ENCODE results near the gene CTRB1. TPM values are rescaled to one million over a fixed set of nuclear protein-coding genes. Genes with fewer than 3 reads are reported as not detected.
"Not testable (repeated sequence)": the region's sequence is repeated elsewhere in the genome, so short reads cannot be mapped to it uniquely, and the experiment has no call there.

CTRB1 gene
- total RNA-seq, 2 experiments from 2014 or later = not detected

- no peaks in the 10 kb centered on the region for H3K27me3 Mint-ChIP-seq
- CTCF ChIA-PET = interaction anchor here (0.9 kb wide), 1 partner anchor 147 kb away, joined by 4 read pairs; no protein-coding TSS in a partner anchor
- H3K9me3 Mint-ChIP-seq = no peaks in the 10 kb centered on the region
- H3K36me3 Mint-ChIP-seq = no peaks in the 10 kb centered on the region
- peaks cover 2% of the 10 kb centered on the region for H3K4me1 Mint-ChIP-seq (ENCODE audit: low read depth)
- H3K4me3 Mint-ChIP-seq = no peak overlapping the region
- DNase-seq = no peak
- intact Hi-C loops (cut with micrococcal nuclease) = loop anchor here (10.0 kb wide), 2 partner anchors 227 to 527 kb away; partner anchors contain the start of gene TMEM170A
- POLR2A ChIA-PET = no interaction called here
- no peak overlapping the region for H3K27ac Mint-ChIP-seq
Measured at GRCh38 chr16:75238132-75238852, 19.5 kb downstream of the CTRB1 start.

DNA sequence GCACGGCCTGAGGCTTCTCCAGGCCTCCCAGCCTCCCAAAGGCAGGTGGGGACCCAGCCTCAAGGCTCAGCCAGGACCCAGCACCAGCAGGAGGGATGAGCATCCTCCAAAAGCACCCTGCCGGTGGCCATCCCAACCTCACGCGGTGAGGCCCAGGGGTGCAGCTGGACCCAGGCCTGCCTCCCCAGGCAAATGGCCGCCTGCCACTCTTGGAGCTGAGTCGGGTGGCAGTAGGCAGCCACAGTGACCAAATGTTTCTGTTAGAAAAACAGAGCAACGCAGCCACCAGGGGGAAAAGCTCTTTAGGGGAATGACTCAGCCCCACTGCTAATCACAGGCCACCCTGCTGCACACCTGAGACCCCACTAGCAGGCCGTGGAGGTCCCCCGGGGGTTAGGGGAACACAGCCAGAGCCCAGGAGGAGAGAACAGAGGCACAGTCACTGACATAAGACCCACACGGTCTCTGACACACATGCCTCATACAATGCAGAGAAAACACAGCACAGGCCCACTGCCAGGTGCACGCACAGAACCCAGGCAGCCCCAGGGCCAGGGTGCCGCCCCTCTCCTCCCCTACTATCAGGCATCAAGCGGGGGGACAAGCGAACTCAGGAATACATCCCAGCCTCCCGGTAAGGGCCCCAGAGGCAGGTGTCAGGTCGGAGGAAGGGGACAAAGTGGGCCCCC lies 20.2 kb downstream of the CTRB1 start:
- POLR2A ChIA-PET = no interaction called here
- no peaks in the 10 kb centered on the region for H3K27me3 Mint-ChIP-seq
- H3K9me3 Mint-ChIP-seq = no peaks in the 10 kb centered on the region
- intact Hi-C loops (cut with micrococcal nuclease) = loop anchor here (10.0 kb wide), 2 partner anchors 226 to 526 kb away; partner anchors contain the start of gene TMEM170A
- no peak overlapping the region for H3K4me3 Mint-ChIP-seq
- no peak overlapping the region for H3K27ac Mint-ChIP-seq
- H3K4me1 Mint-ChIP-seq (ENCODE audit: low read depth) = no peaks in the 10 kb centered on the region
- CTCF ChIA-PET = interaction anchor here (0.9 kb wide), 1 partner anchor 146 kb away, joined by 4 read pairs; no protein-coding TSS in a partner anchor
- no peak for DNase-seq
- no peaks in the 10 kb centered on the region for H3K36me3 Mint-ChIP-seq

DNA sequence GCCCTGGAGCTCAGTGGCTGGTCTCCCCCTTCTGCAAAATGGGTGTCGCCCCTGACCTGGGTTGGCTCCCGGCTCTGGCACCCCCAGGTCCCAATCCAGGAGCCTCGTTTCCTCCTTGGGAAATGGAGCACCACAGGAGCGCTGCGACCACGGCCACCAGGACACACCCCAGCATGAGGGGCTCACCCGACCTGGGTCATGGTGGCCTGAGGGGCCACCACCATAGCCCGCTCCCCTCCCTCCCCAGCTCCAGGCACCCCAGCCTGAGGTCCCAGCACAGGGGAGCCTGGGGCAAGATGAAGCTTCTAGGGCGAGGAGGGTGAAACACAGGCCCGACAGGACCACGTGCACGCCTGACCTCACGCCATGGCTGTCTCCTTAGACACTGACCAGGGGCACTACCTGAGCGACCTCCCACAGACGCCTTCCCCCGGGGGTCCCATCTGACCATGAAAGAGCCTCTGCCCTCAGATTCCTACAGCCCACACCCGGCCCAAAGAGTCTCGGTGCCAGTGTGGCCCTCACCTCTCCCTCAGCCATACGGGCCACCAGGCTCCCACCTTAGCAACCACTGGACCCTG lies 20.8 kb downstream of the CTRB1 start:
- no peaks in the 10 kb centered on the region for H3K4me1 Mint-ChIP-seq (ENCODE audit: low read depth)
- no peak overlapping the region for H3K4me3 Mint-ChIP-seq
- no peak for DNase-seq
- no peak overlapping the region for H3K27ac Mint-ChIP-seq
- CTCF ChIA-PET = interaction anchor here (0.9 kb wide), 1 partner anchor 146 kb away, joined by 4 read pairs; no protein-coding TSS in a partner anchor
- H3K36me3 Mint-ChIP-seq = no peaks in the 10 kb centered on the region
- POLR2A ChIA-PET = no interaction called here
- intact Hi-C loops (cut with micrococcal nuclease) = loop anchor here (10.0 kb wide), 2 partner anchors 225 to 525 kb away; partner anchors contain the start of gene TMEM170A
- H3K27me3 Mint-ChIP-seq = no peaks in the 10 kb centered on the region
- no peaks in the 10 kb centered on the region for H3K9me3 Mint-ChIP-seq

GRCh38 chr16:75240633-75241032 lies 21.8 kb downstream of the CTRB1 start:
- H3K4me3 Mint-ChIP-seq; H3K9me3 Mint-ChIP-seq; H3K27ac Mint-ChIP-seq; CTCF ChIA-PET; POLR2A ChIA-PET; DNase-seq; H3K4me1 Mint-ChIP-seq (ENCODE audit: low read depth); intact Hi-C loops (cut with micrococcal nuclease); H3K27me3 Mint-ChIP-seq; H3K36me3 Mint-ChIP-seq: not testable (repeated sequence)

DNA sequence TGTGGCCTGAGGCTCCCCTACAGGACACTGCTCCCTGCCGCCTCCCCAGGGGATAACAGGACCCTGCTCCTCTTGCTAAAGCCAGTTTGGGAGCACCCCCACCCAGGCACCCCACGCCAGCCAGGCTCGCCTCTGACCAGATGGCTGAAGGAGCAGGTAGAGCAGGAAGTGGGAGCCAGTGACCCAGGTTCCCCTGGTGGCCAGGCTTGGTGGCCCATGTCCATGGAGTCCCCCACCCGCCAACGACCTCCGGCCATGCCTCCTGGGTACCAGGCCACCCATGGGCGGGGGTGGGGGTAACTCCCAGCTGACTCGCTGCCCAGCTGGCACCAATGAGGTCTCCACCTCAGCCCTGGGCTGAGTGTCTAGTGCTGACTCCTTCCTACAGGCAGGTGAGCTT lies 22.6 kb downstream of the CTRB1 start:
- no peak for DNase-seq
- Mint-ChIP-seq H3K4me3 (no peak overlapping the region), H3K27me3 (no peaks in the 10 kb centered on the region), H3K27ac (no peak overlapping the region), H3K4me1 (ENCODE audit: low read depth) (no peaks in the 10 kb centered on the region), H3K9me3 (no peaks in the 10 kb centered on the region), H3K36me3 (no peaks in the 10 kb centered on the region)
- ChIA-PET CTCF (no interaction called here), POLR2A (no interaction called here)
- intact Hi-C loops (cut with micrococcal nuclease) = no loop called here

GRCh38 chr16:75241955-75242354 lies 23.2 kb downstream of the CTRB1 start:
- Mint-ChIP-seq H3K36me3 (no peaks in the 10 kb centered on the region), H3K4me3 (no peak overlapping the region), H3K9me3 (no peaks in the 10 kb centered on the region), H3K27me3 (no peaks in the 10 kb centered on the region), H3K4me1 (ENCODE audit: low read depth) (no peaks in the 10 kb centered on the region), H3K27ac (no peak overlapping the region)
- CTCF ChIA-PET = no interaction called here
- POLR2A ChIA-PET = no interaction called here
- intact Hi-C loops (cut with micrococcal nuclease) = no loop called here
- no peak for DNase-seq

DNA sequence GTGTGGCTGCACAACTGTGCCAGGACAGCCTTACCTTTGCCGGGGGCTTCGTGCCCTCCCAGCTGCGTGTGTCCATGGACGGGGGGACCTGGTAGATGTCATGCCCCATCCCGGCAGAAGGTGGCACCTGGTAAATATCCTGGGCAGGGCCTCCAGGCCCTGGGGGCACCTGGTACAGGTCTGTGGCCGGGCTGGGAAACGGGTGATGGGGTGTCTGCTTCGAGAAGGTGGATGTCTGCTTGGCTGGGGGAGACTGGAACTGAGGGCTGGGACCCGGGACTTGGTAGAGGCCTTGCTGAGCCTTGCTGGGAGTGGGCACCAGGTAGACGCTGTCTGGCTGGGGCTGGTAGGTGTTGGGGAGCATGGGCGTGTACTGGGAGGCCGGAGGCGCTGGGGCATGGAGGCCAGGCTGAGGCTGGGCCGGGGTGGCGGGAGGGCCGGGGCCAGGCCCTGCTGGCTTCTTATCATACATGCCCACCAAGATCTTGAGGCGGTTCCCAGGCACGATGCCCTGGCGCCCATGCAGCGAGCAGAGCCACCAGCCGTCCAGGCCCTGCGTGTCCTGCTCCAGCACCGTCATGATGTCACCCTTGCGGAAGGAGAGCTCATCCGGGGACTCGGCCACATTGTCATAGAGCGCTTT lies 23.8 kb downstream of the CTRB1 start:
- CTCF ChIA-PET; intact Hi-C loops (cut with micrococcal nuclease); H3K36me3 Mint-ChIP-seq: not testable (repeated sequence)

GRCh38 chr16:75243667-75244224 lies 25.0 kb downstream of the CTRB1 start:
- Mint-ChIP-seq H3K36me3 (no peaks in the 10 kb centered on the region), H3K27ac (no peak overlapping the region), H3K4me1 (ENCODE audit: low read depth) (no peaks in the 10 kb centered on the region), H3K4me3 (no peak overlapping the region), H3K27me3 (peaks cover 2% of the 10 kb centered on the region), H3K9me3 (no peaks in the 10 kb centered on the region)
- ChIA-PET CTCF (interaction anchor here (0.6 kb wide), 1 partner anchor 490 kb away, joined by 3 read pairs; no protein-coding TSS in a partner anchor), POLR2A (no interaction called here)
- intact Hi-C loops (cut with micrococcal nuclease) = no loop called here
- no peak for DNase-seq

More for the DNA sequence above, 23.8 kb downstream of the CTRB1 start:
- H3K4me1 Mint-ChIP-seq (ENCODE audit: low read depth); DNase-seq; H3K4me3 Mint-ChIP-seq; POLR2A ChIA-PET; H3K27ac Mint-ChIP-seq; H3K9me3 Mint-ChIP-seq; H3K27me3 Mint-ChIP-seq: not testable (repeated sequence)

GRCh38 chr16:75244225-75244809 lies 25.5 kb downstream of the CTRB1 start:
- intact Hi-C loops (cut with micrococcal nuclease) = no loop called here
- Mint-ChIP-seq H3K4me1 (ENCODE audit: low read depth) (no peaks in the 10 kb centered on the region), H3K27ac (no peak overlapping the region), H3K4me3 (no peak overlapping the region), H3K36me3 (no peaks in the 10 kb centered on the region), H3K27me3 (peaks cover 2% of the 10 kb centered on the region), H3K9me3 (no peaks in the 10 kb centered on the region)
- CTCF ChIA-PET = no interaction called here
- no peak for DNase-seq
- POLR2A ChIA-PET = no interaction called here

- DNase-seq = no peak
- no peak overlapping the region for H3K4me3 Mint-ChIP-seq
- H3K27me3 Mint-ChIP-seq = peaks cover 6% of the 10 kb centered on the region
- intact Hi-C loops (cut with micrococcal nuclease) = no loop called here
- no peak overlapping the region for H3K27ac Mint-ChIP-seq
- no peaks in the 10 kb centered on the region for H3K36me3 Mint-ChIP-seq
- no peaks in the 10 kb centered on the region for H3K4me1 Mint-ChIP-seq (ENCODE audit: low read depth)
- CTCF ChIA-PET = interaction anchor here (3.4 kb wide), 1 partner anchor 11 kb away, joined by 14 read pairs; no protein-coding TSS in a partner anchor
- POLR2A ChIA-PET = no interaction called here
- H3K9me3 Mint-ChIP-seq = no peaks in the 10 kb centered on the region
Measured at GRCh38 chr16:75244844-75245758, 26.3 kb downstream of the CTRB1 start.

Data from activated CD4-positive, alpha-beta memory T cell treated with anti-CD3 and anti-CD28 coated beads for 36 hours (primary cell).